ENCODE results near the gene TJP1. TPM values are rescaled to one million over a fixed set of nuclear protein-coding genes. Genes with fewer than 3 reads are reported as not detected.

TJP1 gene
- total and polyA plus RNA-seq, 9 of the 15 experiments (the other 6 are each of a cell fraction or from before 2014, with no cell fraction given), result 9.1 to 39.3 (median 28.0) TPM

DNA sequence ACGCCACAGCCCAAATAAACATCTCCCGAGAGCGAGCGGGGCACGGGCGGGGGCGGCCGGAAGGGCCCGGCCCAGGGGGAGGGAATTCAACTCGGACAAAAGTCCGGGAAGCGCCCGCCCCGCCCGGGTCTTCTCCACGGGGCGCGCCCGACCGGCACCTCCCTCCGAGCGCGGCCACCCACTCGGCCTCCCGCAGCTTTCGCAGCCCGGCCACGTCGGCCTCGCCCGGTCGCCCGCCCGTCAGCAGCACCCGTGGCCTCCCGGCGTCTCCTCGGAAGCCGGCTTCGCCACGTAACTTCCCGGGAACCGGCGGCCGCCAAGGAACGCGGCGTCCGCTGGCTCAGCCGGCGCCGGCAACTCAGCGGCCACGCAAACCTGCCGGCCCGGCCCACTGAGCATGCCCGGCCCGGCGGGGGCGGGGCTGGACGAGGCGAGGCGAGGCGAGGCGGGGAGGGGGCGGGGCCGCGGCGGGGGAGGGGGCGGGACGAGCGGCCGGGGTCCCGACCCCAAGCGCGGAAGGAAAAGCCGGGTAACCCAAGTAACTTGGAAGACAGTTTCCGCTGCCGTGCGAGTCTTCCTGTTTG, at the start of gene TJP1 (continued):
- TF ChIP-seq, protein P1, sequence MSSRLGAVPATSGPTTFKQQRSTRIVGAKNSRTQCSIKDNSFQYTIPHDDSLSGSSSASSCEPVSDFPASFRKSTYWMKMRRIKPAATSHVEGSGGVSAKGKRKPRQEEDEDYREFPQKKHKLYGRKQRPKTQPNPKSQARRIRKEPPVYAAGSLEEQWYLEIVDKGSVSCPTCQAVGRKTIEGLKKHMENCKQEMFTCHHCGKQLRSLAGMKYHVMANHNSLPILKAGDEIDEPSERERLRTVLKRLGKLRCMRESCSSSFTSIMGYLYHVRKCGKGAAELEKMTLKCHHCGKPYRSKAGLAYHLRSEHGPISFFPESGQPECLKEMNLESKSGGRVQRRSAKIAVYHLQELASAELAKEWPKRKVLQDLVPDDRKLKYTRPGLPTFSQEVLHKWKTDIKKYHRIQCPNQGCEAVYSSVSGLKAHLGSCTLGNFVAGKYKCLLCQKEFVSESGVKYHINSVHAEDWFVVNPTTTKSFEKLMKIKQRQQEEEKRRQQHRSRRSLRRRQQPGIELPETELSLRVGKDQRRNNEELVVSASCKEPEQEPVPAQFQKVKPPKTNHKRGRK (tag; IDR thresholded peaks at IDR 0.05), result no peak
- TF ChIP-seq SIN3B (IDR thresholded peaks at IDR 0.05; ENCODE audit: low read depth) (peak; percentile 43; the same call in 1 of the 2 replicates), ARID4B (CRISPR knock-in tag; IDR thresholded peaks at IDR 0.05) (peak; percentile 53; the same call in 1 of the 2 replicates), FOXA1 (IDR thresholded peaks at IDR 0.05; ENCODE audit: borderline replicate concordance) (no peak), FOXP4 (CRISPR knock-in tag; IDR thresholded peaks at IDR 0.05; ENCODE audit: borderline replicate concordance) (no peak), BCL6 (CRISPR knock-in tag; IDR thresholded peaks at IDR 0.05) (no peak), FOXA3 (CRISPR knock-in tag; conservative IDR thresholded peaks at IDR 0.05 in 1 of 2, IDR thresholded peaks at IDR 0.05 in 1 of 2) (no peak), NCOA1 (IDR thresholded peaks at IDR 0.05; ENCODE audit: low read depth) (no peak), FOXM1 (IDR thresholded peaks at IDR 0.05; ENCODE audit: low read depth) (no peak), FOXM1 (CRISPR knock-in tag; IDR thresholded peaks at IDR 0.05; ENCODE audit: low read depth) (no peak), CREB3 (tag; conservative IDR thresholded peaks at IDR 0.05; ENCODE audit: low read depth) (no peak), LCOR (CRISPR knock-in tag; IDR thresholded peaks at IDR 0.05) (no peak), TARDBP (IDR thresholded peaks at IDR 0.05) (no peak), SMARCB1 (IDR thresholded peaks at IDR 0.05; ENCODE audit: insufficient read length, low read depth) (no peak), RBM15 (IDR thresholded peaks at IDR 0.05; ENCODE audit: insufficient read depth, low read length) (no peak)
- TF ChIP-seq, protein P2, sequence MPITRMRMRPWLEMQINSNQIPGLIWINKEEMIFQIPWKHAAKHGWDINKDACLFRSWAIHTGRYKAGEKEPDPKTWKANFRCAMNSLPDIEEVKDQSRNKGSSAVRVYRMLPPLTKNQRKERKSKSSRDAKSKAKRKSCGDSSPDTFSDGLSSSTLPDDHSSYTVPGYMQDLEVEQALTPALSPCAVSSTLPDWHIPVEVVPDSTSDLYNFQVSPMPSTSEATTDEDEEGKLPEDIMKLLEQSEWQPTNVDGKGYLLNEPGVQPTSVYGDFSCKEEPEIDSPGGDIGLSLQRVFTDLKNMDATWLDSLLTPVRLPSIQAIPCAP (CRISPR knock-in tag; IDR thresholded peaks at IDR 0.05; ENCODE audit: borderline replicate concordance), result no peak
- TF ChIP-seq, protein P3, sequence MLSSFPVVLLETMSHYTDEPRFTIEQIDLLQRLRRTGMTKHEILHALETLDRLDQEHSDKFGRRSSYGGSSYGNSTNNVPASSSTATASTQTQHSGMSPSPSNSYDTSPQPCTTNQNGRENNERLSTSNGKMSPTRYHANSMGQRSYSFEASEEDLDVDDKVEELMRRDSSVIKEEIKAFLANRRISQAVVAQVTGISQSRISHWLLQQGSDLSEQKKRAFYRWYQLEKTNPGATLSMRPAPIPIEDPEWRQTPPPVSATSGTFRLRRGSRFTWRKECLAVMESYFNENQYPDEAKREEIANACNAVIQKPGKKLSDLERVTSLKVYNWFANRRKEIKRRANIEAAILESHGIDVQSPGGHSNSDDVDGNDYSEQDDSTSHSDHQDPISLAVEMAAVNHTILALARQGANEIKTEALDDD (IDR thresholded peaks at IDR 0.05), result no peak
